HepG2 (cell line): Measurements from ENCODE around the gene ERC1.

Source experiments
- ARID2 ChIP-seq: sonication (generic); formaldehyde crosslinking; IDR thresholded peaks from 2 replicates; pipeline ENCODE4 v1.8.1; 2022; ENCODE audit warnings: mild to moderate bottlenecking, missing genetic modification reagents, borderline replicate concordance
- ATF4 ChIP-seq, 2 experiments: fragments of 450-650 bp in 1 of 2; sonication (generic) in 1 of 2; formaldehyde crosslinking; IDR thresholded peaks; 2 replicates each; pipeline versions ENCODE4 v1.5.0 to v1.8.0; 2020 to 2022; ENCODE audit warnings: mild to moderate bottlenecking in 1 of 2, missing genetic modification reagents in 1 of 2
- CHD2 ChIP-seq: IDR thresholded peaks from 2 replicates; pipeline ENCODE4 v1.6.1; 2011; ENCODE audit warnings: low read depth, low read length, improper control_type of control experiment
- CTCF ChIP-seq: sonication (generic); formaldehyde crosslinking; IDR thresholded peaks from 2 replicates; pipeline ENCODE4 v1.5.0; 2020; ENCODE audit warnings: mild to moderate bottlenecking, missing genetic modification reagents, moderate library complexity
- POLR2A ChIP-seq, 2 experiments: IDR thresholded peaks; 2 replicates each; pipeline ENCODE4 v1.6.1; 2011; ENCODE audit warnings: low read depth in 2 of 2, low read length in 2 of 2, mild to moderate bottlenecking in 1 of 2, moderate library complexity in 1 of 2; ENCODE audit not compliant: insufficient read depth in 1 of 2
- SMAD1 ChIP-seq: sonication (generic); formaldehyde crosslinking; IDR thresholded peaks from 2 replicates; pipeline ENCODE4 v1.4.0; 2020; ENCODE audit warnings: missing genetic modification reagents, low read depth, mild to moderate bottlenecking, borderline replicate concordance
- TAF1 ChIP-seq: sonication (generic); formaldehyde crosslinking; IDR thresholded peaks from 2 replicates; pipeline ENCODE4 v1.4.0; 2020; ENCODE audit warnings: missing genetic modification reagents
- TP53 ChIP-seq: sonication (generic); formaldehyde crosslinking; conservative IDR thresholded peaks from 2 replicates; pipeline ENCODE4 v1.4.0; 2020; ENCODE audit warnings: missing genetic modification reagents
- ZNF274 ChIP-seq: sonication (generic); formaldehyde crosslinking; IDR thresholded peaks from 2 replicates; pipeline ENCODE4 v1.5.1; 2020; ENCODE audit warnings: mild to moderate bottlenecking, missing genetic modification reagents

GRCh38 chr12:1436015-1436414, 445.0 kb downstream of the ERC1 start:
- TF ChIP-seq ARID2 (CRISPR knock-in tag) (no peak), TP53 (CRISPR knock-in tag) (no peak), SMAD1 (no peak), ZNF274 (CRISPR knock-in tag) (no peak), ATF4 (CRISPR knock-in tag; IDR thresholded peaks at IDR 0.05) (no peak), CTCF (no peak), TAF1 (no peak), CHD2 (no peak), POLR2A (IDR thresholded peaks at IDR 0.05; ENCODE audit: insufficient read depth in 1 of 2, low read depth in 2 of 2, low read length in 2 of 2) (no peak)
